Measurements from ENCODE around the gene KLHL22.

GRCh38 chr22:20398420-20398819, 97.2 kb downstream of the KLHL22 start:
- TF ChIP-seq CTCF (IDR thresholded peaks at IDR 0.05; ENCODE audit: low read length), result no peak
- no peak for TF ChIP-seq EZH2 (IDR thresholded peaks at IDR 0.05; ENCODE audit: borderline replicate concordance, low read length)

All from OCI-LY1 (cell line).